Glutamatergic neuron (in vitro differentiated cells): ENCODE results near the gene FILIP1L. TPM values are rescaled to one million over a fixed set of nuclear protein-coding genes. Genes with fewer than 3 reads are reported as not detected.

Source experiments
- DNase-seq: peaks from one replicate; pipeline ENCODE4 v3.0.0; 2022
- H3K27ac Mint-ChIP-seq: one replicate; pipeline ENCODE4 v1.8.0; 2020; ENCODE audit warnings: mild to moderate bottlenecking, mixed read lengths, inconsistent platforms; ENCODE audit not compliant: unreplicated experiment
- H3K27me3 Mint-ChIP-seq: one replicate; pipeline ENCODE4 v1.8.0; 2020; ENCODE audit warnings: mild to moderate bottlenecking, moderate library complexity, mixed read lengths, inconsistent platforms; ENCODE audit not compliant: unreplicated experiment
- H3K36me3 Mint-ChIP-seq: one replicate; pipeline ENCODE4 v1.8.0; 2020; ENCODE audit warnings: mild to moderate bottlenecking, mixed read lengths, inconsistent platforms; ENCODE audit not compliant: unreplicated experiment
- H3K4me1 Mint-ChIP-seq: one replicate; pipeline ENCODE4 v1.8.0; 2020; ENCODE audit warnings: mild to moderate bottlenecking, low read depth, mixed read lengths, inconsistent platforms; ENCODE audit not compliant: unreplicated experiment
- H3K4me3 Mint-ChIP-seq: one replicate; pipeline ENCODE4 v1.8.0; 2020; ENCODE audit warnings: mild to moderate bottlenecking, mixed read lengths, inconsistent platforms; ENCODE audit not compliant: unreplicated experiment
- H3K9me3 Mint-ChIP-seq: one replicate; pipeline ENCODE4 v1.8.0; 2020; ENCODE audit warnings: mild to moderate bottlenecking, moderate library complexity, mixed read lengths, inconsistent platforms; ENCODE audit not compliant: unreplicated experiment
- CTCF ChIP-seq: fragments of 200-600 bp; sonication (generic); IDR thresholded peaks from one replicate; pipeline ENCODE4 v1.5.0; 2021; ENCODE audit not compliant: partially characterized antibody, unreplicated experiment
- total RNA-seq: library from RNA; stranded (reverse); fragmentation: NEBNext Ultra II Directional; extraction: Animal tissue kit (Norgen Biotek cat#: 25700); gene quantifications from one replicate; pipeline ENCODE4 v1.2.1, GENCODE V29; 2021; ENCODE audit not compliant: unreplicated experiment

Gene FILIP1L
- total RNA-seq, 1 donor from 2014 or later, result 4.3 TPM

GRCh38 chr3:99910752-99911290 lies 203.5 kb downstream of the FILIP1L start:
- no peak for TF ChIP-seq CTCF
- Mint-ChIP-seq H3K36me3 (no peaks in the 10 kb centered on the region), H3K27ac (no peak overlapping the region), H3K27me3 (no peaks in the 10 kb centered on the region), H3K4me1 (peaks cover 5% of the 10 kb centered on the region), H3K4me3 (no peak overlapping the region), H3K9me3 (no peaks in the 10 kb centered on the region)
- no peak for DNase-seq

- Mint-ChIP-seq H3K27ac (no peak overlapping the region), H3K9me3 (no peaks in the 10 kb centered on the region), H3K4me1 (peaks cover 7% of the 10 kb centered on the region), H3K4me3 (no peak overlapping the region), H3K36me3 (no peaks in the 10 kb centered on the region), H3K27me3 (no peaks in the 10 kb centered on the region)
- TF ChIP-seq CTCF, result no peak
- DNase-seq, result no peak
Measured at GRCh38 chr3:99909714-99910495, 204.4 kb downstream of the FILIP1L start.

- no peak overlapping the region for H3K4me3 Mint-ChIP-seq
- peaks cover 7% of the 10 kb centered on the region for H3K4me1 Mint-ChIP-seq
- no peak for DNase-seq
- H3K9me3 Mint-ChIP-seq, result no peaks in the 10 kb centered on the region
- TF ChIP-seq CTCF, result no peak
- no peak overlapping the region for H3K27ac Mint-ChIP-seq
- H3K36me3 Mint-ChIP-seq, result no peaks in the 10 kb centered on the region
- H3K27me3 Mint-ChIP-seq, result no peaks in the 10 kb centered on the region
Measured at GRCh38 chr3:99907959-99908544, 206.2 kb downstream of the FILIP1L start.

GRCh38 chr3:99903869-99904268 lies 210.4 kb downstream of the FILIP1L start:
- no peaks in the 10 kb centered on the region for H3K36me3 Mint-ChIP-seq
- H3K27ac Mint-ChIP-seq, result no peak overlapping the region
- peaks cover 2% of the 10 kb centered on the region for H3K4me1 Mint-ChIP-seq
- H3K9me3 Mint-ChIP-seq, result no peaks in the 10 kb centered on the region
- no peaks in the 10 kb centered on the region for H3K27me3 Mint-ChIP-seq
- no peak overlapping the region for H3K4me3 Mint-ChIP-seq
- no peak for TF ChIP-seq CTCF
- DNase-seq, result no peak

- no peaks in the 10 kb centered on the region for H3K9me3 Mint-ChIP-seq
- H3K4me3 Mint-ChIP-seq, result no peak overlapping the region
- H3K27ac Mint-ChIP-seq, result no peak overlapping the region
- H3K36me3 Mint-ChIP-seq, result no peaks in the 10 kb centered on the region
- TF ChIP-seq CTCF, result no peak
- no peak for DNase-seq
- H3K4me1 Mint-ChIP-seq, result peaks cover 2% of the 10 kb centered on the region
- H3K27me3 Mint-ChIP-seq, result peaks cover 2% of the 10 kb centered on the region
Measured at GRCh38 chr3:99902091-99902490, 212.2 kb downstream of the FILIP1L start.
